Lung (tissue), 12 donors: Measurements from ENCODE around the gene OXSR1. TPM values are rescaled to one million over a fixed set of nuclear protein-coding genes. Genes with fewer than 3 reads are reported as not detected.

Experiments
- ATAC-seq: fragments of 200-7000 bp; cut with Tn5 transposase; one replicate; pipeline ENCODE4 v1.9.1; 2020; ENCODE audit warnings: moderate number of reproducible peaks; ENCODE audit not compliant: insufficient read depth, low FRiP score
- DNase-seq, 3 donors: peaks; one replicate each; pipeline ENCODE4 v3.0.0-alpha.2; 2013 to 2017
- H3K27ac ChIP-seq, 2 donors: one replicate each; pipeline ENCODE4 v1.5.1; 2013; ENCODE audit warnings: mild to moderate bottlenecking in 2 of 2, moderate library complexity in 2 of 2, control low read depth in 1 of 2, inconsistent platforms in 1 of 2, low read depth in 1 of 2, low read length in 1 of 2
- H3K27me3 ChIP-seq, 3 donors: one replicate each; pipeline ENCODE4 v1.5.1; 2013; ENCODE audit warnings: low read length in 2 of 3; ENCODE audit not compliant: control insufficient read depth in 3 of 3, insufficient read depth in 3 of 3
- H3K36me3 ChIP-seq, 4 donors: one replicate each; pipeline ENCODE4 v1.5.1; 2013; ENCODE audit warnings: low read length in 4 of 4, mild to moderate bottlenecking in 1 of 4, moderate library complexity in 1 of 4; ENCODE audit not compliant: control insufficient read depth in 4 of 4, insufficient read depth in 4 of 4
- H3K4me1 ChIP-seq, 5 donors: one replicate each; pipeline ENCODE4 v1.5.1; 2013; ENCODE audit warnings: low read length in 5 of 5, mild to moderate bottlenecking in 2 of 5, moderate library complexity in 1 of 5; ENCODE audit not compliant: control insufficient read depth in 5 of 5, insufficient read depth in 5 of 5
- H3K4me3 ChIP-seq: one replicate; pipeline ENCODE4 v1.5.1; 2013; ENCODE audit warnings: mild to moderate bottlenecking, control low read depth, moderate library complexity
- H3K9ac ChIP-seq, 2 donors: one replicate each; pipeline ENCODE4 v1.5.1; 2013; ENCODE audit warnings: low read length in 2 of 2, control low read depth in 1 of 2; ENCODE audit not compliant: insufficient read depth in 1 of 2
- H3K9me3 ChIP-seq, 4 donors: one replicate each; pipeline ENCODE4 v1.5.1; 2013; ENCODE audit warnings: low read length in 3 of 4, mild to moderate bottlenecking in 1 of 4, moderate library complexity in 1 of 4; ENCODE audit not compliant: control insufficient read depth in 4 of 4, insufficient read depth in 3 of 4
- CTCF ChIP-seq: IDR thresholded peaks from 2 replicates; pipeline ENCODE4 v1.5.1; 2012; ENCODE audit warnings: mild to moderate bottlenecking; ENCODE audit errors: control extremely low read depth, extremely low read depth
- WGBS, 2 donors: extraction: QIAGEN DNeasy Blood & Tissue Kit; methylation state at CpG; one replicate each; pipeline ENCODE4 v1.1.7; 2013; 5-methylcytosine and 5-hydroxymethylcytosine counted together
- polyA plus RNA-seq, 2 donors: library from polyadenylated mRNA; stranded (reverse); fragments of 200-250 nt; gene quantifications; one replicate each; pipeline ENCODE4 v1.2.1, GENCODE V29; 2013
- total RNA-seq, 2 donors: library from RNA; depleted of rRNA in 1 of 2; stranded (reverse); fragments of >200 nt in 1 of 2; gene quantifications; one replicate each; pipeline ENCODE4 v1.2.1, GENCODE V29; 2014 to 2021
- donor health status: control.
- donor health status: control.
- donor health status: Bipolar disorder and iron deficiency.
- donor health status: healthy.
- donor health status: DM: yes; HTN: yes; CAD: no.

The OXSR1 gene
- total and polyA plus RNA-seq, 4 donors: 11.9 to 38.9 (median 24.9) TPM

- Histone ChIP-seq H3K27me3 (no peaks in the 10 kb centered on the region), H3K9ac (no peak overlapping the region), H3K4me1 (peaks cover 0 to 9% (median 0%) of the 10 kb centered on the region in 5 donors), H3K4me3 (no peak overlapping the region), H3K36me3 (peaks cover 23 to 68% (median 42%) of the 10 kb centered on the region in 4 donors), H3K9me3 (no peaks in the 10 kb centered on the region), H3K27ac (no peak overlapping the region)
- no peak for DNase-seq
- WGBS, 2 donors: 82 to 83% methylated on average over 7 of the region's 7 CpGs
- no peak for ATAC-seq
- TF ChIP-seq CTCF: no peak
Observed at GRCh38 chr3:38124324-38125122, 40.8 kb upstream of the OXSR1 start.

- Histone ChIP-seq H3K36me3 (peaks cover 23 to 66% (median 44%) of the 10 kb centered on the region in 4 donors), H3K27me3 (no peaks in the 10 kb centered on the region), H3K9ac (no peak overlapping the region), H3K4me1 (peaks cover 0 to 9% (median 0%) of the 10 kb centered on the region in 5 donors), H3K4me3 (no peak overlapping the region), H3K9me3 (no peaks in the 10 kb centered on the region), H3K27ac (no peak overlapping the region)
- DNase-seq: no peak
- TF ChIP-seq CTCF: no peak
- 91 to 95% methylated on average over 11 of the region's 11 CpGs for WGBS, 2 donors
- no peak for ATAC-seq
Observed at GRCh38 chr3:38125305-38126120, 39.8 kb upstream of the OXSR1 start.

- ATAC-seq (no peak), DNase-seq (no peak)
- H3K9me3 ChIP-seq: no peaks in the 10 kb centered on the region
- peaks cover 0 to 12% (median 0%) of the 10 kb centered on the region in 5 donors for H3K4me1 ChIP-seq
- TF ChIP-seq CTCF: no peak
- no peak overlapping the region for H3K27ac ChIP-seq
- H3K36me3 ChIP-seq: peaks cover 23 to 65% (median 48%) of the 10 kb centered on the region in 4 donors
- H3K9ac ChIP-seq: no peak overlapping the region
- no peaks in the 10 kb centered on the region for H3K27me3 ChIP-seq
- 97 to 99% methylated on average over 6 of the region's 6 CpGs for WGBS, 2 donors
- H3K4me3 ChIP-seq: no peak overlapping the region
Observed at GRCh38 chr3:38126121-38126892, 39.0 kb upstream of the OXSR1 start.
